Glomerular visceral epithelial cell (primary cell): Measurements from ENCODE around the gene GPRIN2.
"Not testable (repeated sequence)": the region's sequence is repeated elsewhere in the genome, so short reads cannot be mapped to it uniquely, and the experiment has no call there.

Experiments
- DNase-seq: peaks from one replicate; pipeline ENCODE4 v3.0.0-alpha.2; 2016; ENCODE audit errors: extremely low spot score

Gene GPRIN2

DNA sequence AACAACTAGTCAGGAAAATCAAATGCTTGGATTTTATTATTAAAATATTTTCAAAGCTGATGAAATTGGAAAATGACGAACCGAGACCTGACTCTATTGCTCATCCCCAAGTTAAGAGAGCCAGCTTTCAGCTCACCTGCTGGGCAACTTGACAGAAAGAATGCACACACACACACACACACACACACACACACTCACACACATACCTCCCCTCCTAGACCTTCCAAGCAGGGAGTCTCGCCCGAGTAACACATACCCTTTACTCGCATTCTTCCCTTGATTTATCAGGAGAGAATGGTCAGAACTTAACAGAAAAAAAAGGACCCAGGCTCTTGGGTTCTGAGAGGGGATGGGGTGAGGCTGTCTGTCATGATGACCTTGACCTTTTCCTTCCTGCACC is 19.1 kb downstream of the GPRIN2 start:
- DNase-seq: no peak

DNA sequence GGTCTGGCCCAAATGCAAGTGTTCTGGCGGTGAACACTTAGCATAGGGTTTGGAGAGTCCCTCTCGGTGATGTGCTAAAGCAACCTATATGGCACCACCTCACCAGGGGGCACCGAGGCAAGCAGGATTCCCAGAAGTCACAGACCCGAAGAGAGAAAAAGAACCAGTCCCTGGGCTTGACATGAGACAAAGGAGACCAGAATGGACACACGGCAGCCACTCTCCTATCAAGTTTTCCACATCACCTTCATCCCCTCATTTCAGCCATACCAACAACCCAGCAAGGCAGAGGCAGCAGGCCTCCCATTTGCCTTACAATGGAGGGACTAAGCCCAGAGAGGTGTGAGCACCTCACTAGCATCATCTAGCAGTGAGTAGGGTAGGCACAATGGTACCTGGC is 19.7 kb downstream of the GPRIN2 start:
- no peak for DNase-seq

DNA sequence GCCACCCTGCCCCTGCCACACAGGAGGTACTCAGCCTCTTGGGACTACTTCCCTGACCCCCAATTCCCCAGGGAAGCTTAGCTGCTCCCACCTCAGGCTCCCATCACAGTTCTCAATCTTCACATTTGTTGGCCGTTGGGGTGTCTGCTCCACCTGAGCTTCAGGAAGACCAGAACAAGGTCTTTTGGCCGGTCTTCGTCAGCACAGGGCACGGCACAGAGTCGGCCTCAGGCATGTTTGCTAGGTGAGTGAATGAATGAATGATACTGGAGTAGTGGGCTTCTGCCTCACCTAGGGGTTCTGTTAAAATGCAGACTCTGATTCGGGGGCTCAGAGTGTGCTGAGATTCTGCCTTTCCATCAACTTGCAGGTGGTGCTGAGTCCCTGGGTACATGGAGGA is 20.3 kb downstream of the GPRIN2 start:
- DNase-seq: no peak

DNA sequence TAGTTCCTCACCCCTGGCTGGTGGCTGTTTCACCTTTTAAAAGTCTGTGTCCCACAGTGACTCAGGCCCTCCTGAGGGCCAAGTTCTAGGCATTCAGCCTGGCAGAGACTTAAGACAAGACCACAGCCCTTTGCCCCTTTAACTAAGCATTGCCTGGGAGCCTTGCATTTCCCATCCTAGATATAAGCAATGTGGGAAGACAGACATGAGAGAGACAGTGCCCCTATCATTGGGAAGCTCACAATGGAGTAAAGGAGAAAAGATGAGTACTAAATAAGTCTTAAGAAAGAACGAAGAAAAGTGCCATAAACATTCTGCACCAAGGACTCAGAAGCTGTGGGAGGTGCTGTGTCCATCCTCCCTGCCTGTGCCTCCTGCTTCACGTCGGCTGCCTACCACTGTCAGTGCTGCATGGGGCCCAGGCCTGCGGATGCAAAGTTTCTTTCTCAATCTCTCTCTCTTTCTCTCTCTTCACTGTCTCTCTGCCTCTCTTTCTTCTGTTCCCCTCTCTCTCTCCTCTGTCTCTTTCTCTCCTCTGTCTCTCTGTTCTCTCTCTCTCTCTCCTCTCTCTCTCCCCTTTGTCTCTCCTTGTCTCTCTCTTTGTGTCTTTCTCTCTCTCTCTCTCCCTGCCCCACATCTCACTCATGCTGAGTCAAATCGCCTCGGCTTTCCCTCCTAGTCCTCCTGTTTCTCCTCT is 21.5 kb downstream of the GPRIN2 start:
- DNase-seq: no peak

DNA sequence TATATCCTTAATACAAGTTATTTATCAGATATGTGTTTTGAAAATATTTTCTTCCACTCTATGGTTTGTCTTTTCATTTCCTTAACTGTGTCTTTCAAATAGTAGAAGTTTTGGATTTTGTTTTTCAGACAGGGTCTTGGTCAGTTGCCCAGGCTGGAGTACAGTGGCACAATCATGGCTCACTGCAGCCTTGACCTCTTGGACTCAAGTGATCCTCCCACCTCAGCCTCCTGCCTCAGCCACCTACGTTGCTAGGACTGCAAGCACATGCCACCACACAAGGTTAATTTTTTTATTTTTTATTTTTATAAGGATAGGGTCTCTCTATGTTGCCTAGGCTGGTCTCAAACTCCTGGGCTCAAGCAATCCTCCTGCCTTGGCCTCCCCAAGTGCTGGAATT is 24.2 kb downstream of the GPRIN2 start:
- DNase-seq: not testable (repeated sequence)

DNA sequence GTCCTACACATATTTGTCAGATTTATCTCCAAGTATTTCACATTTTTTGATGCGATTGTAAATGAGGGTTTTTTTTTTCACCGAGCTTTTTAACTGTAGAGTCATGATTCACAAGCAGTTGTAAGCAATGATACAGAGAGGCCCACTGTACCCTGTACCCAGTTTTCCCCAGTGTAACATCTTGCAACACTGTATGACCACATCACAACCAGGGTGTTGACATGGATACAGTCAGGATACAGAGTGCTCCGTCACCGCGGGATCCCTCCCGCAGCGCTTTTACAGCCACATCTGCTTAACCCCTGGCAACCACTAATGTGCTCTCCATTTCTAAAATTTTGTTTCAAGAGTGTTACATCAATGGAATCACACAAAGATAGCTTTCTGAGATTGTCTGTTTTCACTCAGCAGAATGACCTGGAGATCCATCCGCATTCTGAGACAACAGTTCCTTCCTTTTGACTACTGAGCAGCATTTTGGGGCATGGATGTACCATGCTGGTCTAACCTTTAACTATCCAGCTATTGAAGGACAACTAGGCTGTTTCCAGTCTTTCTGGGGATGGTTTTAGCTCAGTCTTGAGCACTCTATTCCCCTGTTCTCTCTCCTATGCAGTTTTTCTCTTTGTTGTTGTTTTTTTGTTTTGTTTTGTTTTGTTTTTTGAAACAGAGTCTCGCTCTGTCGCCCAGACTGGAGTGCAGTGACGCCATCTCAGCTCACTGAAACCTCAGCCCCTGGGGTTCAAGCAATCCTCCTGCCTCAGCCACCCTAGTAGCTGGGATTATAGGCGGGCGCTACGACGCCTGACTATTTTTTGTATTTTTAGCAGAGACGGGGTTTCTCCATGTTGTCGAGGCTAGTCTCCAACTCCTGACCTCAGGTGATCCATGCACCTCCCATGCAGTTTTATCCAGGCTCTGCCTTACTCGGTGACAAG is 25.9 kb downstream of the GPRIN2 start:
- no peak for DNase-seq

DNA sequence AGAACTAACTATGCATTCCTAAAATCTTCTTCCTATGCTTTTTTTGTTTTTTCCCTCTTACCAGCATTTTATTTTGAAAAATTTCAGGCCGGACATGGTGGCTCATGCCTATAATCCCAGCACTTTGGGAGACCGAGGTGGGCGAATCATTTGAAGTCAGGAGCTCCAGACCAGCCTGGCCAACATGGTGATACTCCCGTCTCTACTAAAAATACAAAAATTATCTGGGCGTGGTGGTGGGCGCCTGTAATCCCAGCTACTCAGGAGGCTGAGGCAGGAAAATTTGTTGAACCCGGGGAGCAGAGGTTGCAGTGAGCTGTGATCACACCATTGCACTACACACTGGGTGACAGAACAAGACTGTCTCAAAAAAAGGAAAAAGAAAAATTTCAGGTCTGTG is 26.7 kb downstream of the GPRIN2 start:
- not testable (repeated sequence) for DNase-seq

DNA sequence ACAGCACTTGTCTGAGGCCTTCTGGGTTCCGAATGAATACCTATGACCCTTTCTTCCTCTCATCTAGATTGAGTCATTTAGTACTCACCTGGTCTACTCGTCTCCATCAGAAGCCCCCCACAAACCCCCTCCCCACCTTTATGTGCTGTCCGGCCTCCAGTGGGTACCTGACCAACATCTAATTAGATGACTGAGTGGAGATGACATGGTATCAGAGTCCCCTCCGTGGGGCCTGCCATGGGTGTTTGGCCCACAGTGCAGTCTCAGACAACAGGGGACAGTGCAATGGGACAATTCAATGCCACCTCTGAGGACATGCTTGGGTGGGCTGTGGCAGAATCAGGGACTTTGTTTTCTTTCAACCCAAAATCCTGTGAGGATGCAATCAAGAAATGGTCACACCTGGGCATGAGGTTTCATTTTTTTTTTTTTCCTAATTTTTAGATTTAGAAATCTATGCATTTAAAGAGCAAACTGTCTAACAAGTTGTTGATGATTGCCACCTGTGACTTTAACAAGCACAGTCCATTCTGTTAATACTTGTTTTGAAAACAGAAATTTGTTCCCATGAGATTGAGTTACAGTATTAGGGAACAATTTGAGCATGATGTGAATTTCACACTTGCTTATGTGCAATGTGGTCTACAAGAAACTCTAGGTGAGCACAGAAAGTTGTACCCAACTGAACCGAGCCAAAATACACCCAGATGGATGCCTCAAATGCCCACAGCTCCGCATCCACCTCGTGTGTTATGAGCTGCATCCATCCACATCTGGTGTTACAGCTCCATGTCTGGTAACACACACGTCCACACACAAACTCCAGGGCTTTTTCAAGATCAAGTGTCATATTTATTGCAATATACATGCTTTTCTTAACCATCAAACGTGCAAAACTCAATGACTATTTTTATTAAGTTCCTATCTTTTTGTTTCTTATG is 27.5 kb downstream of the GPRIN2 start:
- DNase-seq: no peak

DNA sequence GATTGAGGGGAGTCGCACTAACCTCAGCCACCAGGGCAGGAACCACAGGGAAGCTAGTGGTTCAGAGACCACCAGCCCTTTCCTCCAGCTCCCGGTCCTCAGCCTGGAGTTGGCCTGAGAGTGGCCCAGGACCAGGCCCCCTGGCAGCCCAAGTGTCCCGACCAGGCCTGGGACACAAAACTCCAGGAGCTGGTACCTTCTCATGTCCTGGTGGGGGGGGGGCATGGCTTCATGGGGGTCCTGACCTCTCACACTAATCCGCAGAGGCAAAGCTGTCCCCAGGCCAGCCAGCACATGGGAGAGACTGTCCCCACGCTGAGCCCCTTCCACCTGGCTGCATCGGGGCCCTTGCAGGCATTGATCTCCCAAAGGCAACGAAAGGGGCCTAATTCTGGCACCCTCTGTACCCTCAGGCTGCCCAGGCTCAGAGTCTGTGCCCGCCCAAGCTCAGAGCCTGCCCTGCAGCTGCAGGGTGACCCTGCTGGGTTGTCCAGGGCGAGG is 28.2 kb downstream of the GPRIN2 start:
- no peak for DNase-seq

DNA sequence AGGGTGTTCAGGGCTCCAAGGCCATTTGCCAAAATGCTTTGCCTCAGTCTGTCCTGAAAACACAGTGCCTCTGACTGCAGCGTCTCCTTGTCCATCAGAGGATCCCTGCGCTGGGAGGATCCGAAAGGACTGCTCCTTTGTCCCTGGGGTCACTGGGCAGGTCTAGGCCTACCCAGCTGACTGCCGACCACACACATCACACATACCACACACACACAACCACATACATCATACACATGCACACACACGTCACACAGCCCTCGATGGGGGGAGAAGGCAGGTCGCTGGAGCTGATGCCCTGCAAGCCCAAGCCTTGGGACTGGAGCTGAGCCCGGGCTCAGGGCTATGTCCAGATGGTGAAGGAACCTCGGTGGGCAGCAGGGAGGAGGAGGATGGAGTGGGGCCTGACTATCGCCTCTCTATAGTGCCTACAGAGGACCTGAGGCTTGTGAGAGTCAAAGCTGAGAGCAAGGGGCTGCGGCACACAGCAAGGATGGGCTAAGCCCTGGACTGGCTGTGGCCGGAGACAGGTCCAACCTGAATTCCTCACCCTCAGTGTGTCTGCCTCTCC is 29.1 kb downstream of the GPRIN2 start:
- DNase-seq: no peak

DNA sequence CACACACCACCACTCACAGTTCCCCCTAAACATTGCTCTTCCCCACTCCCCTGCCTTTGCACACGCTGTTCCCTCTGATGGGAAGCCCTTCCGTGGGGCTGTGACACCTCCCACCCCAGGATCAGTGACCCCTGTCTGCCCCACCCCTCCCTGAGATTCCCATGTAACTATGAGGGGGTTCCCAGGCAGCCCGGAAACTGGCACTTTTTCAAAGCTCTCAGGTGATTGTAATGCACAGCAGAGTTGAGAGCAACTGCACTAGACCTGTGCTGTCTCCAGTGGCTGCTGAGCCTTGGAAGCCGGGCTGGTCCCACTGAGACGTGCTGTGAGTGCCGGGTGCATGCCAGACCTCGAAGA is 29.8 kb downstream of the GPRIN2 start:
- DNase-seq: peak; percentile 69

DNA sequence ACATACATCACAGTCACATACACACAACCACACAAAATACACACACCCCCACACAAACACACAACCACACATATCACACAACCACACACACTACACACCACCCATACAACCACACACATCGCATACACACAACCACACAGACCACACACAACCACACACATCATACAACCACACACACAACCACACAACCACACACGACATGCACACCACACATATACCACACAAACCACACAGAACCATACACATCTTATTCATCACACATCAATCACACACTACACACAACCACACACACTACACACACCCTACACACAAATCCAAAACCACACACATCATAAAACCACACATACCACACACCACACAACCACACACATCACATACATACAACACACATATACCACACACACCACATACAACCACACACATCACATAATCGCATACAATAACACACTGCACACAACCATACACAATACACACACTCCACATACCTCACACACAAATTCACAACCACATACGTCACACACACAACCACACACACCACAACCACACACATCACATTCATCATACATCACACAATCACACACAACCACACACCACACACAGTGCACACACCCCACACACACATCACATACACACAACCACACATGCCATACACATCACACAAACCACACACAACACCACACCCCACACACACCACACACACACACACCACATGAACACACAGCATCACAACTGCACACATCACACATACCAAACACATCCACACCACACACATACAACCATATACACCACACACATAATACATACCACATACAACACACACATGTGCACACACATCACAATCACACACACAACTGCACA is 30.4 kb downstream of the GPRIN2 start:
- DNase-seq: no peak

DNA sequence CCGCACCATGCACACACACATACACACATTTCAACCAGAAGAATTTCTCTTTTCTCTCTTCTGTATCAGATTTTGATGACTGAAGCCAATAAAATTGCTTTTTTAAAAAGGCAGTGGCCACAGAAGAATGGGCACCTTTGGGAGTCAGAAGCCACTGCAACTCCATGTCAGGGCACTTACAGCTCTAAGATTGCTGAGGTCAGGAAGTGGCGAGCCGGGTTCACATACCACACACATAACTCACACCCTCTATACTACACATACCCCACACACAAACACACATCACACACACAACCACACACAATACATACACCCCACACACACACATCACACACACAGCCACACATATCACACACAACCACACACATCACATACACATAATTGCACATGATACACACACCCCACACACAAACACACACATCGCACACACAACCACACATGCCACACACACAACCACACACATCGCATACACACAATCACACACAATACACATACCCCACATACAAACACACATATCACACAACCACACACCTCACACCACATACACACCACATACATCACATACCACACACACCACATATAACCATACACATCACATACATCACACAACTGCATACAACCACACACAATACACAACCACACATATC is 31.2 kb downstream of the GPRIN2 start:
- peak; percentile 91 for DNase-seq

DNA sequence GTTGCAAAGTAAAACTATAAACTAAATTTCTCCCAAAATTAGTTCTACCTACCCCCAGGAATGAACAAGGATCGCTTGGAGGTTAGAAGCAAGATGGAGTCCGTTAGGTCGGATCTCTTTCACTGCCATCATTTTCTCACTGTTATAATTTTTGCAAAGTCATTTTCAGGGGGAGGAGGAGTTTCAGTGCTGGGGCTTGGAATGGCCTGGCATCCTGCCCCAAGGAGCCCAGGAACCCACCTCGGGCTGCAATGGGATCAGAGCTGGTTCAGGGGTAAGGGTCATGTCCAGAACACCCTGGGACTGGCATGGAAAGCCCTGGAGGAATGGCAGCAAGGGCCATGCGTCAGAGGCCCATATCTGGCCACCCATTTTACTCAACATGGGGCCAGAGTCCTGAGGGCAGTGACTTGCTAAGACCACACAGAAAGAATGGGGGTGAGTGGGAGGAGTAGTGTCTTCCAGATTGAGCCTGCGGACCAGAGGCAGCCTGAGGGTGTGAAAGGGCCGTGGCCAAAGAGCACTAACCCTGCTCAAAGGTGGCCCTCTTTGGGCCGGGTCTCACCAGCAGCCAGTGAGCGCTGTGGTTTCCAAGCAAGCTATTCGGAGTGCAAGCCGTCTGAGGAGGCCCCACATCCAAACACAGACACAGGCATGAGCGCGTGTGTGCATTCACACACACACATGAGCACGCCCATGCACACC is 31.8 kb downstream of the GPRIN2 start:
- peak; percentile 67 for DNase-seq

DNA sequence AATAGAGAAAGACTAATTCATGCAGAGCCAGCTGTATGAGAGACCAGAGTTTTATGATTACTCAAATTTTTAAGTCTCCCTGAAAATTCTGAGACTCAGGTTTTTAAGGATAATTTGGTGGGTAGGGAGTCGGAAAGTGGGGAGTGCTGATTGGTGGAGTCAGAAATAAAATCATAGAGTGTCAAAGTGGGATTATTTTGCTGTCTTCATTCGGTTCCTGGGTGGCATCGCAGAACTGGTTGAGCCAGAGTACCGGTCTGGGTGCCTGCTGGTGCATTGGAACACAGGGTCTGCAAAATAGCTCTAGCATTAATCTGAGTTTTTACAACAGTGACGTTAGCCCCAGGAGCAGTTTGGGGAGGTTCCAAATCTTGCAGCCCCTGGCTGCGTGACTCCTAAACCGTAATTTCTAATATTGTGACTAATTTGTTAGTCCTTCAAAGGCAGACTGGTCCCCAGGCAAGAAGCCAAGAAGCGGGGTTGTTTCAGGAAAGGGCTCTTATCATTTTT is 32.4 kb downstream of the GPRIN2 start:
- peak; percentile 72 for DNase-seq

DNA sequence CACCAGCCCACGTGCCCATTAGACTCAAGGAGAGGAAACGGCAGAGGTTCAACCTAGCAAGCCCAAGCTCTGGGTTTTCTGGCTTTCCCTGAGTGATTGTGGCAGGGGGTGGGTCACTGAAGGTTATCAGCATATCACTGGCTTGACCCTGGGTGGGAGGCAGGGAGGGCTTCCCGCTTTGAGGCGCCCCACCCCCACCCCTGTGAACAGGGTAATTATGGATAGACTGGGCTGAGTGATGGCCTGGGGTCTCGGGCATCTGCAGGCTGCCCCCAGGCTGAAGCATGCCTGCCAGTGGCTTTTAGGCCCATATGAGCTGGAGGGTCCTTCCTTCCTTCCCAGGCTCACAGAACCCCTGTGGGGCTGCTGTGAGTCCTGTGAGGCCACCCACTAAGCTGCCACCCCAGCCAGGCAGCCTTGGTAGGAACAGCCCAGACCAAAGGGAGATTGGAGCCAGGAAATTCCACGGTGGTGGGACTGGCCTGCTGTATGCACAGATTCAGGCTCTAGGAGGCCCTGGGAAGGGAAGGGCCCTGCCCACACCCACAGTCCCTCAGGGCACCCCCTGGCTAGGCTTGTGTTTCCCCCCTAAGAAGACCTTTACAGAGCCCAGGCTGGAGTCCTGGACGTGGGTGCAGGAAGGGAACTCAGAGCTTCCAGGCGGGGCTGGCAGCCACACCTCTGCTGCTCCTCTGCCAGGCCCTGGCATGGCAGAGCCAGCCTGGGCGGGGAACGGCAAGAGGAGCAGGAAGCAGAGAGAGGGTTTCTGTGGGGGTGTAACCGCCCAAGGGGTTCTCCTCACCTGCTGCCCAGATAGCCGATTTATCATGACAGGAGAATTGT is 33.1 kb downstream of the GPRIN2 start:
- DNase-seq: peak; percentile 46

DNA sequence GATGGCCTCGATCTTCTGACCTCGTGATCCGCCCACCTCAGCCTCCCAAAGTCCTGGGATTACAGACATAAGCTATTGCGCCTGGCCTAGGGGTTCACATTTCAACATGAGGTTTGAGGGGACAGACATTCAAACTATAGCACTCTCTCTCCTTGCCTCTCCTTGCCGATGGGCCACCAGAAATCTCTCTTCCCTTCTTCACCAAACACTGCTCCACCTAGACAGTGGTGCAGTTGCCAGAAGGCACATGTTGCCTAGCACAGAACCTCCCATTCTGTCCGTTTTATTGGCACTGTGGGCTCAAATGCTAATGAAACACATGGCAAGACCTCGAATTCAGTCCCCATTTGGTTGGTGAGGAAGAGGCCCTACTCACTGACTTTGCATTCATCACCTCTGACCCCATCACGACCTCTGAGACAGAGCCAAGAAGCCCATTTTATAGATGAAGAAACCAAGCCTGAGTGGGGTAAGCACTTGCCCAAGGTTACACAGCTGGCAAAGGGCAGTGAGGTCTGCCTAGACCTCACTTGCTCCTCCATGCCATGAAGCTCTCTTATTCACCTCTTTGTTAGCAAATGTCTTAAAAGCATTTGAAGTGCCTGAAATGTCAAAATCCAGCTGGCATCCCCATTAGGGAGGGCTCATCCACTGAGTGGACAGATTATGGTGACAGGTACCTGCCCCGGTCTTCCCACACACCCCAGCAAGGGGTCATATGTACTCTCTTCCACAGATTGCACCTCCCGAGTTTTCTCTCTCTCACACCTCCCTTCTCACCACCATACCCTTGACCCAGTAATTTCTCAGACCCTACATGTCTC is 34.0 kb downstream of the GPRIN2 start:
- no peak for DNase-seq
